K562 (cell line): ENCODE data around the gene ACY1. TPM values are rescaled to one million over a fixed set of nuclear protein-coding genes. Genes with fewer than 3 reads are reported as not detected.

Experiments used
- ATAC-seq: fragments of 200-7000 bp; cut with Tn5 transposase; 3 replicates; pipeline ENCODE4 v1.9.1; 2020; ENCODE audit warnings: moderate library complexity
- BruUV-seq: library from RNA; stranded (reverse); fragments of 400-500 nt; replicated peaks from 2 replicates; lab custom pipeline; 2021; lab: Mats Ljungman, UMichigan
- CTCF ChIA-PET: fragments of 300-600 bp; formaldehyde crosslinking; extraction: SDS; loops from one replicate; lab custom pipeline; 2021; ENCODE audit warnings: low intra/inter-chr PET ratio; lab: Yijun Ruan, JAX
- POLR2A ChIA-PET: fragments of 300-600, 350-650 bp; sonication (Branson Sonifier 250); formaldehyde crosslinking; extraction: SDS; loops from one replicate; lab custom pipeline; 2021; ENCODE audit warnings: antibody characterized with exemption, inconsistent platforms; lab: Yijun Ruan, JAX
- DNase-seq, 4 experiments: peaks; one replicate each; pipeline versions ENCODE4 v3.0.0 to v3.0.0-alpha.2; 2011 to 2018; ENCODE audit warnings: low spot score in 3 of 4, mixed read lengths in 3 of 4; ENCODE audit errors: extremely low read depth in 1 of 4
- FAIRE-seq: peaks from 2 replicates; lab custom pipeline; 2011; peaks lifted over from hg19 to GRCh38; lab: Jason Lieb, UNC
- H2AFZ ChIP-seq: 2 replicates; pipeline ENCODE4 v1.6.0; 2011; ENCODE audit warnings: low read depth, low read length, control low read depth, inconsistent platforms
- H3K27ac ChIP-seq: fragments of 200-600 bp; 3 replicates; pipeline ENCODE4 v1.8.0; 2011; ENCODE audit warnings: low read depth, mild to moderate bottlenecking, control low read depth, inconsistent platforms, low read length, moderate library complexity, mixed read lengths; ENCODE audit errors: extremely low read depth
- H3K27me3 ChIP-seq, 2 experiments: fragments of 300-600 bp in 1 of 2; 2 replicates in 1 of 2; 3 replicates in 1 of 2; pipeline versions ENCODE4 v1.6.0 to v1.8.0; 2011; ENCODE audit warnings: inconsistent platforms in 2 of 2, low read length in 2 of 2, mild to moderate bottlenecking in 1 of 2, mixed read lengths in 1 of 2, moderate library complexity in 1 of 2; ENCODE audit not compliant: control insufficient read depth in 2 of 2, insufficient read depth in 2 of 2
- H3K36me3 ChIP-seq: fragments of 300-600 bp; 3 replicates; pipeline ENCODE4 v1.8.0; 2011; ENCODE audit warnings: mild to moderate bottlenecking, low read length, inconsistent platforms; ENCODE audit not compliant: control insufficient read depth, insufficient read depth
- H3K4me1 ChIP-seq, 2 experiments: fragments of 200-600 bp in 1 of 2; replicated peaks in 1 of 2; 2 replicates in 1 of 2; 3 replicates in 1 of 2; pipeline versions ENCODE4 v1.5.1 to v1.8.0; 2011; ENCODE audit warnings: inconsistent platforms in 2 of 2, low read length in 2 of 2, mild to moderate bottlenecking in 1 of 2, mixed read lengths in 1 of 2, moderate library complexity in 1 of 2; ENCODE audit not compliant: control insufficient read depth in 2 of 2, insufficient read depth in 2 of 2
- H3K4me2 ChIP-seq: 2 replicates; pipeline ENCODE4 v1.6.1; 2011; ENCODE audit warnings: low read length, control low read depth, inconsistent platforms, mixed read lengths; ENCODE audit not compliant: insufficient read depth
- H3K4me3 ChIP-seq: fragments of 200-600 bp; sonication (generic), shearing (Covaris generic); 2 replicates; pipeline ENCODE4 v1.5.1; 2016; ENCODE audit warnings: control low read depth, inconsistent platforms
- H3K79me2 ChIP-seq: fragments of 200-600 bp; 3 replicates; pipeline ENCODE4 v1.8.0; 2011; ENCODE audit warnings: low read length, inconsistent platforms; ENCODE audit not compliant: control insufficient read depth, insufficient read depth
- H3K9ac ChIP-seq, 2 experiments: 2 replicates each; pipeline versions ENCODE4 v1.6.0 to v1.6.1; 2011; ENCODE audit warnings: low read depth in 2 of 2, low read length in 2 of 2, control low read depth in 1 of 2, inconsistent platforms in 1 of 2, mild to moderate bottlenecking in 1 of 2, mixed read lengths in 1 of 2; ENCODE audit not compliant: insufficient read depth in 1 of 2
- H3K9me1 ChIP-seq: one replicate; pipeline ENCODE4 v1.6.0; 2011; ENCODE audit warnings: inconsistent platforms, mild to moderate bottlenecking, low read length, moderate library complexity; ENCODE audit not compliant: control insufficient read depth, insufficient read depth
- H3K9me3 ChIP-seq: replicated peaks from 2 replicates; pipeline ENCODE4 v1.5.1; 2011; ENCODE audit warnings: low read depth, low read length, inconsistent platforms; ENCODE audit not compliant: control insufficient read depth, insufficient read depth
- H4K20me1 ChIP-seq: replicated peaks from 2 replicates; pipeline ENCODE4 v1.6.1; 2011; ENCODE audit warnings: low read length, inconsistent platforms, mixed read lengths; ENCODE audit not compliant: control insufficient read depth, insufficient read depth
- CAMTA2 ChIP-seq: fragments of 250-450 bp; sonication (Bioruptor Pico); conservative IDR thresholded peaks from 2 replicates; pipeline ENCODE4 v1.5.1; 2022
- CEBPG ChIP-seq, 3 experiments: fragments of 200-800 bp in 1 of 3; sonication (Bioruptor generic) in 1 of 3; sonication (generic) in 1 of 3; formaldehyde crosslinking in 1 of 3; IDR thresholded peaks in 2 of 3; conservative IDR thresholded peaks in 1 of 3; 2 replicates each; pipeline versions ENCODE4 v1.6.1 to v1.8.0; 2016 to 2022; ENCODE audit warnings: missing compliant biosample characterization in 2 of 3, missing genetic modification characterization in 2 of 3, mild to moderate bottlenecking in 1 of 3, missing genetic modification reagents in 1 of 3
- NELFE ChIP-seq: IDR thresholded peaks from 2 replicates; pipeline ENCODE4 v1.6.1; 2011; ENCODE audit warnings: mild to moderate bottlenecking; ENCODE audit not compliant: insufficient read depth, insufficient read length
- WGBS: fragments of 100-300 bp; shearing (Covaris generic); methylation state at CpG from one replicate; pipeline ENCODE4 v1.1.6; 2016; ENCODE audit warnings: low coverage, mixed read lengths; ENCODE audit not compliant: insufficient coverage; ENCODE audit errors: missing lambda C conversion rate; 5-methylcytosine and 5-hydroxymethylcytosine counted together
- in situ Hi-C: fragments of 300-500 bp; cut with MboI; formaldehyde crosslinking; loops from 4 replicates; pipeline ENCODE4 v1.15.0; 2018; ENCODE audit warnings: inconsistent platforms, mixed read lengths
- intact Hi-C: fragments of 100-400 bp; cut with micrococcal nuclease; formaldehyde crosslinking; loops from 2 replicates; pipeline ENCODE4 v1.14.2; 2022
- polyA plus RNA-seq, 8 experiments: library from polyadenylated mRNA; depleted of rRNA in 4 of 8; stranded (reverse) in 5 of 8; unstranded in 3 of 8; fragments of >200 nt; fragmentation: Nextera tagmentation in 2 of 8; fragmentation: Illumina TruSeq in 1 of 8; extraction: Ambion mirVana in 2 of 8; extraction: Trizol in 1 of 8; gene quantifications; 2 replicates each; pipeline versions ENCODE4 v1.2.1 to v1.2.3, GENCODE V29; 2011 to 2014; ENCODE audit warnings: inconsistent platforms in 1 of 8, missing spikeins in 1 of 8
- total RNA-seq, 7 experiments: library from RNA; depleted of rRNA in 6 of 7; stranded (reverse); fragments of >200 nt in 6 of 7; fragmentation: Illumina TruSeq in 2 of 7; extraction: Trizol in 2 of 7; gene quantifications; 2 replicates each; pipeline versions ENCODE4 v1.2.1 to v1.2.3, GENCODE V29; 2011 to 2021; ENCODE audit warnings: low replicate concordance in 1 of 7
- TF ChIP-seq, protein P1 (sequence below), 2 experiments: fragments of 450-650 bp in 1 of 2; sonication (generic) in 1 of 2; formaldehyde crosslinking in 1 of 2; IDR thresholded peaks in 1 of 2; conservative IDR thresholded peaks in 1 of 2; 2 replicates each; pipeline versions ENCODE4 v1.6.1 to v1.8.1; 2016 to 2023; ENCODE audit warnings: mild to moderate bottlenecking in 2 of 2, moderate library complexity in 2 of 2, inconsistent platforms in 1 of 2, missing genetic modification reagents in 1 of 2

ACY1 gene
- total and polyA plus RNA-seq, 9 of the 15 experiments (the other 6 are each of a cell fraction or from before 2014, with no cell fraction given) = 70.7 to 195 (median 123) TPM

DNA sequence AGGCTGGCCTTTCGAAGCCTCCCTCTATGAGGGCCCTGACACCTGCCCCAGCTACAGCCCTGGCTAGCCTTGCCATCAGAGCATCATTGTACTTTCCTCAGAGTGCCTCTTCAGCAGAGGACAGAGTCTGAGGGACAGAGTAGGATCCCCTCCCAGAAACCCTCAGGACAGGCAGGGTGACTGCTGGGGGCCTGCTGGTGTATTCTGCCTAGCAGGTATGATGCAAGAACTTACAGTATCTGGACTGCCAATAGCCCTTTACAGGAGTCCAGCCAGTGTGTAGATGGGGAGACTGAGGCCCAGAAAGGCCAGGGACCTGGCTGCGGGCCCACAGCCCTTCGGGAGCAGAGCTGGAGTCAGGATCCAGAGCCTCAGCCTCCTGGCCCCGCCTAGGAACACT is 54.0 kb downstream of the ACY1 start:
- no peak for FAIRE-seq
- POLR2A ChIA-PET = interaction anchor here (1.5 to 1.7 kb wide), 2 partner anchors 10 to 16 kb away, joined by 4 to 5 read pairs; no protein-coding TSS in a partner anchor
- intact Hi-C loops = no loop called here

More for the DNA sequence above, 54.0 kb downstream of the ACY1 start:
- in situ Hi-C loops = no loop called here
- Histone ChIP-seq H3K9me3 (no peaks in the 10 kb centered on the region), H3K9me1 (no peaks in the 10 kb centered on the region), H3K27me3 (peaks cover 0 to 22% of the 10 kb centered on the region in 2 experiments; a peak in 2 of 5 replicates), H3K4me2 (no peak overlapping the region), H3K36me3 (no peaks in the 10 kb centered on the region), H2AFZ (no peak overlapping the region), H4K20me1 (no peaks in the 10 kb centered on the region; the same call in 1 of the 2 replicates), H3K27ac (no peak overlapping the region), H3K79me2 (no peaks in the 10 kb centered on the region), H3K4me3 (no peak overlapping the region), H3K4me1 (peaks cover 0 to 15% of the 10 kb centered on the region in 2 experiments; a peak in 2 of 5 replicates), H3K9ac (peak overlapping the region in 1 of 2 experiments; percentile 64; a peak in 1 of 4 replicates)
- WGBS = 38% methylated on average over 4 of the region's 4 CpGs
- CTCF ChIA-PET = no interaction called here
- BruUV-seq = no TSS peak
- TF ChIP-seq CEBPG (CRISPR knock-in tag; IDR thresholded peaks at IDR 0.05) (peak; percentile 38; the same call in 1 of the 2 replicates), CEBPG (tag; conservative IDR thresholded peaks at IDR 0.05 in 1 of 2, IDR thresholded peaks at IDR 0.05 in 1 of 2) (no peak), CAMTA2 (CRISPR knock-in tag) (no peak), NELFE (no peak)
- TF ChIP-seq, protein P1, sequence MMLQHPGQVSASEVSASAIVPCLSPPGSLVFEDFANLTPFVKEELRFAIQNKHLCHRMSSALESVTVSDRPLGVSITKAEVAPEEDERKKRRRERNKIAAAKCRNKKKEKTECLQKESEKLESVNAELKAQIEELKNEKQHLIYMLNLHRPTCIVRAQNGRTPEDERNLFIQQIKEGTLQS (IDR thresholded peaks at IDR 0.05) = 0 out of 2 replicates have a peak, but pooled peaks have one; percentile 35
- TF ChIP-seq, protein P1 (CRISPR knock-in tag; conservative IDR thresholded peaks at IDR 0.05) = no peak
- DNase-seq (no peak), ATAC-seq (peak; percentile 40)
